ENCODE results near the gene ADCY6.

- TF ChIP-seq CTCF (conservative IDR thresholded peaks at IDR 0.05; ENCODE audit: low read length) = no peak
- TF ChIP-seq EZH2phosphoT487 (IDR thresholded peaks at IDR 0.05; ENCODE audit: borderline replicate concordance, low read depth, low read length) = no peak
Measured at GRCh38 chr12:48787791-48788523, 932 bp downstream of the ADCY6 start.
